K562 (cell line): ENCODE results near the gene ANTKMT.

Experiments
- ARID2 ChIP-seq: fragments of 450-650 bp; IDR thresholded peaks from 2 replicates; pipeline ENCODE4 v1.6.1; 2017; ENCODE audit warnings: antibody characterized with exemption, mild to moderate bottlenecking
- CTCF ChIP-seq, 3 experiments: IDR thresholded peaks in 2 of 3; conservative IDR thresholded peaks in 1 of 3; 2 replicates each; pipeline ENCODE4 v1.5.1; 2011 to 2012; ENCODE audit warnings: low read length in 3 of 3, mild to moderate bottlenecking in 3 of 3, control low read depth in 2 of 3, improper control_type of control experiment in 1 of 3, inconsistent platforms in 1 of 3, low read depth in 1 of 3, mixed read lengths in 1 of 3, moderate library complexity in 1 of 3; ENCODE audit not compliant: insufficient read depth in 2 of 3

GRCh38 chr16:763369-764183, 42.6 kb downstream of the ANTKMT start:
- TF ChIP-seq CTCF (IDR thresholded peaks at IDR 0.05 in 2 of 3, conservative IDR thresholded peaks at IDR 0.05 in 1 of 3; ENCODE audit: insufficient read depth in 2 of 3, low read depth in 1 of 3, low read length in 3 of 3) (no peak), ARID2 (no peak)
